DND-41 (cell line): ENCODE data around the gene CENPP.

Experiments
- CTCF ChIP-seq: IDR thresholded peaks from 2 replicates; pipeline ENCODE4 v1.5.1; 2012; ENCODE audit warnings: borderline replicate concordance, low read length, moderate library complexity, mild to moderate bottlenecking; ENCODE audit not compliant: poor library complexity, severe bottlenecking; ENCODE audit errors: extremely low read depth
- EZH2 ChIP-seq: IDR thresholded peaks from 3 replicates; pipeline ENCODE4 v1.6.1; 2012; ENCODE audit warnings: borderline replicate concordance, low read depth, mild to moderate bottlenecking, moderate library complexity, low read length, inconsistent platforms; ENCODE audit not compliant: severe bottlenecking

DNA sequence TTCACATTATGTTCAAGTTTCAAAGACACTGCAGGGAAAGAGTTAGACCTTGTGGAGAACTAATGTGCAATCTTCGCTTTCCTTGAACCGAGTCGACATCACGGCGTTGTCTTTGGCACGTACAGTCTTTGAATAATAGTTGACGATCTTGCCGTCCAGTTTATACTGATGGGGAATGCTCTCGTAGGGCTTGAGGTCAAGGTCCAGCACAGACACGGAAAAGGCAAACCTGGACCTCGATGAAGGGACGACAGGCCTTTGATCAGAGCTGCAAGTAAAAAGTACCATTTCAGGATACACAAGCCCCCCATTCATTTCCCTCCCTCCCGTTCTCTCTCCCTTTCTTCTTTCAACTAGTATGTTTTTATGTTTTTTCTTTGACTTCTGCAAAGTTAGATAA, 290.0 kb downstream of the CENPP start:
- TF ChIP-seq CTCF: no peak
- TF ChIP-seq EZH2: no peak
